Uterus (tissue), 4 donors: ENCODE results near the gene SH3PXD2B. TPM values are rescaled to one million over a fixed set of nuclear protein-coding genes. Genes with fewer than 3 reads are reported as not detected.

Source experiments
- DNase-seq, 2 donors: peaks; one replicate each; pipeline ENCODE4 v3.0.0-alpha.2; 2019 to 2020
- H3K27ac ChIP-seq, 2 donors: fragments of 200-600 bp; sonication (generic); 1 replicate in 1 of 2; 2 replicates in 1 of 2; pipeline ENCODE4 v1.5.1; 2016 to 2018
- H3K27me3 ChIP-seq, 2 donors: fragments of 200-600 bp; sonication (generic); one replicate each; pipeline ENCODE4 v1.5.1; 2018 to 2019; ENCODE audit warnings: control low read depth in 1 of 2
- H3K36me3 ChIP-seq, 2 donors: fragments of 200-600 bp; sonication (generic); one replicate each; pipeline ENCODE4 v1.5.1; 2019; ENCODE audit warnings: control low read depth in 1 of 2
- H3K4me1 ChIP-seq, 2 donors: fragments of 200-600 bp; sonication (generic); one replicate each; pipeline ENCODE4 v1.5.1; 2018 to 2019; ENCODE audit warnings: control low read depth in 1 of 2
- H3K4me3 ChIP-seq, 2 donors: fragments of 200-600 bp; sonication (generic); 1 replicate in 1 of 2; 2 replicates in 1 of 2; pipeline ENCODE4 v1.5.1; 2018 to 2019; ENCODE audit warnings: mild to moderate bottlenecking in 1 of 2
- H3K9me3 ChIP-seq, 2 donors: fragments of 200-600 bp; sonication (generic); one replicate each; pipeline ENCODE4 v1.5.1; 2019; ENCODE audit warnings: control low read depth in 1 of 2
- POLR2A ChIP-seq, 2 donors: fragments of 450-650 bp; IDR thresholded peaks; one replicate each; pipeline ENCODE4 v1.6.1; 2016; ENCODE audit warnings: antibody characterized with exemption in 2 of 2, mild to moderate bottlenecking in 1 of 2, moderate library complexity in 1 of 2
- intact Hi-C: fragments of 100-400 bp; cut with DNase I; formaldehyde crosslinking; loops from one replicate; pipeline ENCODE4 v1.15.1; 2023; ENCODE audit warnings: low total_unique reads
- total RNA-seq, 4 donors: library from RNA; depleted of rRNA in 3 of 4; stranded (reverse); fragments of >200 nt in 3 of 4; gene quantifications; one replicate each; pipeline versions ENCODE4 v1.1.0 to v1.2.4, GENCODE V29; 2014 to 2023
- TF ChIP-seq, protein P1 (sequence below), 4 experiments: fragments of 200-600 bp in 2 of 4; fragments of 450-650 bp in 2 of 4; sonication (generic) in 2 of 4; IDR thresholded peaks; one replicate each; pipeline ENCODE4 v1.5.1; 2016 to 2019; ENCODE audit warnings: antibody characterized with exemption in 4 of 4, mild to moderate bottlenecking in 2 of 4, moderate library complexity in 1 of 4
- donor health status: DM: yes; HTN: yes; CAD: no.

Gene SH3PXD2B
- total RNA-seq, 4 donors from 2014 or later, result 26.1 to 82.6 (median 31.0) TPM

DNA sequence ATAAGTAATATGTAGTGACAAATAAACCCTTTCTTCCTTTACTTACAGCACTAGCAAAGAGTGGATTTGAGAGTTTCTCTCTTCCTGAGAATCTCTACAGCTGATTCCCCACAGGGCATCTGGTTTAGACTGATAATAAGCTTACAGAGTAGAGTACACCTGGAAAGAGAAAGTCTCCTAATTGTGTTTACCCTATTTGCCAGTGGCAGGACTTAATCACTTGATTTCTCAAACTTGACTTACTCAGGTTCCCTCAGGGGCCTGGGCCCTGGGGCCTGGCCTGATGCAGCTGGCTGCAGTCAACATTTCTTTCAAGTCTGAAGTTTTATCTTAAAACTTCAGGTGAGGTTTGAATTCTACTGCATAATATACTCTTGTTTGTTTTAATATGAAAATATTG lies 132.7 kb downstream of the SH3PXD2B start:
- Histone ChIP-seq H3K9me3 (no peaks in the 10 kb centered on the region), H3K4me3 (no peak overlapping the region), H3K27me3 (no peaks in the 10 kb centered on the region), H3K27ac (no peak overlapping the region), H3K4me1 (no peaks in the 10 kb centered on the region), H3K36me3 (no peaks in the 10 kb centered on the region)
- TF ChIP-seq, protein P1, sequence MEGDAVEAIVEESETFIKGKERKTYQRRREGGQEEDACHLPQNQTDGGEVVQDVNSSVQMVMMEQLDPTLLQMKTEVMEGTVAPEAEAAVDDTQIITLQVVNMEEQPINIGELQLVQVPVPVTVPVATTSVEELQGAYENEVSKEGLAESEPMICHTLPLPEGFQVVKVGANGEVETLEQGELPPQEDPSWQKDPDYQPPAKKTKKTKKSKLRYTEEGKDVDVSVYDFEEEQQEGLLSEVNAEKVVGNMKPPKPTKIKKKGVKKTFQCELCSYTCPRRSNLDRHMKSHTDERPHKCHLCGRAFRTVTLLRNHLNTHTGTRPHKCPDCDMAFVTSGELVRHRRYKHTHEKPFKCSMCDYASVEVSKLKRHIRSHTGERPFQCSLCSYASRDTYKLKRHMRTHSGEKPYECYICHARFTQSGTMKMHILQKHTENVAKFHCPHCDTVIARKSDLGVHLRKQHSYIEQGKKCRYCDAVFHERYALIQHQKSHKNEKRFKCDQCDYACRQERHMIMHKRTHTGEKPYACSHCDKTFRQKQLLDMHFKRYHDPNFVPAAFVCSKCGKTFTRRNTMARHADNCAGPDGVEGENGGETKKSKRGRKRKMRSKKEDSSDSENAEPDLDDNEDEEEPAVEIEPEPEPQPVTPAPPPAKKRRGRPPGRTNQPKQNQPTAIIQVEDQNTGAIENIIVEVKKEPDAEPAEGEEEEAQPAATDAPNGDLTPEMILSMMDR (IDR thresholded peaks at IDR 0.05), result no peak
- no peak for TF ChIP-seq POLR2A (IDR thresholded peaks at IDR 0.05)
- intact Hi-C loops, result no loop called here
- no peak for DNase-seq

DNA sequence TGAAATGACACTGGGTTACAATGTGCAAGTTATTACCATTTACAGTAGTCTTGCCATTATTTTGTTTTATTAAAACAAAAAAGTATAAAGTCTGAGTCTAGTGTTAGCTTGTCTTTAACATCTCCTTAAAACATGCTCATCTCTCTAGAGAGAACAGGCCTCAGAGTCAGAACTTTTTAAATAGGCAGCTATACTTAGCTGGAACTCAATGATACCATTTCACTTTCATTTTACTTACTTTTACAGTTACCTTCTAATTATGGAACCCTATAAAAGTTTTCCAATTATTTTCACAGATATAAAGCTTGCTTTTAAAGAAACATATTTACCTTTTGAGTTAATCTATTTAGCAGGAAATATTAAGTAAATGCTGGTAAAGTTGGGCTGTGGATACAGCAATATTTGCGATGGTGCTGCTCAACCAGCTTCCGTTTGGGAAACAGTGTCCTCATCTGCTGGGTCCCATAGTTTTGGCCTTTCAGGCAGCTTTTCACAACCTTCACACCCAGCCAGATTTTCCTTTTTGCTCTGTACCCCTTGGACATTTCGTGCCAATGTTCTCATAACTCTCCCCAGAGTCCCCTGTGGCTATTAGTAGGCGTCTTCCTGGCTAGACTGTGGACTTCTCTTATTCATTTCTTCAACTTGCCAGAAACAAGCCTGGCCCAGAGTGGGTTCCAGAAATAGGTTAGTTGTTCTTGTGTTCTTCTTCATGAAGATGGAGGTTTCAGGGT lies 134.4 kb downstream of the SH3PXD2B start:
- Histone ChIP-seq H3K27me3 (no peaks in the 10 kb centered on the region), H3K27ac (no peak overlapping the region), H3K36me3 (no peaks in the 10 kb centered on the region), H3K4me1 (no peaks in the 10 kb centered on the region), H3K9me3 (no peaks in the 10 kb centered on the region), H3K4me3 (no peak overlapping the region)
- intact Hi-C loops, result no loop called here
- DNase-seq, result no peak
- TF ChIP-seq POLR2A (IDR thresholded peaks at IDR 0.05), result no peak
- TF ChIP-seq, protein P1 (IDR thresholded peaks at IDR 0.05), result no peak

GRCh38 chr5:172315587-172316493 lies 138.5 kb downstream of the SH3PXD2B start:
- TF ChIP-seq, protein P1 (IDR thresholded peaks at IDR 0.05), result no peak
- TF ChIP-seq POLR2A (IDR thresholded peaks at IDR 0.05), result no peak
- H3K27ac ChIP-seq, result no peak overlapping the region
- no peaks in the 10 kb centered on the region for H3K9me3 ChIP-seq
- no peaks in the 10 kb centered on the region for H3K4me1 ChIP-seq
- no peaks in the 10 kb centered on the region for H3K27me3 ChIP-seq
- no peak for DNase-seq
- H3K4me3 ChIP-seq, result no peak overlapping the region
- H3K36me3 ChIP-seq, result no peaks in the 10 kb centered on the region
- intact Hi-C loops, result no loop called here

- no peaks in the 10 kb centered on the region for H3K4me1 ChIP-seq
- no peak for TF ChIP-seq POLR2A (IDR thresholded peaks at IDR 0.05)
- TF ChIP-seq, protein P1 (IDR thresholded peaks at IDR 0.05), result no peak
- no peaks in the 10 kb centered on the region for H3K27me3 ChIP-seq
- intact Hi-C loops, result no loop called here
- no peak overlapping the region for H3K4me3 ChIP-seq
- DNase-seq, result no peak
- H3K9me3 ChIP-seq, result no peaks in the 10 kb centered on the region
- no peaks in the 10 kb centered on the region for H3K36me3 ChIP-seq
- no peak overlapping the region for H3K27ac ChIP-seq
Observed at GRCh38 chr5:172313915-172314314, 140.4 kb downstream of the SH3PXD2B start.

DNA sequence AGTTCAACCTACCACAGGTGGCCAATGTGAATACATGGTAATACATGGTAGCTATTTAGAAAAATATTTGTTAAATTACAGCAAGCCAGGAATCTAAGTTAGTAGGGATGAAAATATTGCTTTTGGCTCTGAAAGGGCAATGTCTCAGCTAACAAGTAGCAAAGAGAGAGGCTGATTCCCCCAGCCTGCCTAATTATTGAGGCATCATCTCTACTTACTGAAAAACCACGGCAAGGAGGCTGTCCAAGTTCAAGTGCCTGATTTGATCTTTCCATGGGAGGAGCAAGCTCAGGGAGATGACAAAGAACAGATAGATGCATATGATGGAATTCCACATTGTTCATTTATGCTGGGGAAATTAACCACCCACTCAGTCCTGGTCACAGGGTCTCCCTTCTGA lies 142.0 kb downstream of the SH3PXD2B start:
- no peak for TF ChIP-seq POLR2A (IDR thresholded peaks at IDR 0.05)
- TF ChIP-seq, protein P1 (IDR thresholded peaks at IDR 0.05), result no peak
- no peaks in the 10 kb centered on the region for H3K36me3 ChIP-seq
- intact Hi-C loops, result no loop called here

More for the DNA sequence above, 142.0 kb downstream of the SH3PXD2B start:
- no peaks in the 10 kb centered on the region for H3K27me3 ChIP-seq
- no peaks in the 10 kb centered on the region for H3K4me1 ChIP-seq
- no peak overlapping the region for H3K27ac ChIP-seq
- H3K9me3 ChIP-seq, result no peaks in the 10 kb centered on the region
- no peak overlapping the region for H3K4me3 ChIP-seq
- no peak for DNase-seq
